Vagina (tissue), 2 donors: Measurements from ENCODE around the gene SH2D1B.

ENCODE experiments used
- CTCF ChIP-seq, 3 experiments: fragments of 450-650 bp in 2 of 3; fragments of 200-600 bp in 1 of 3; sonication (generic) in 1 of 3; IDR thresholded peaks; one replicate each; pipeline ENCODE4 v1.5.1; 2017 to 2019; ENCODE audit warnings: antibody characterized with exemption in 3 of 3, mild to moderate bottlenecking in 2 of 3, moderate library complexity in 2 of 3
- POLR2A ChIP-seq, 2 donors: fragments of 450-650 bp; IDR thresholded peaks; one replicate each; pipeline ENCODE4 v1.6.1; 2017; ENCODE audit warnings: antibody characterized with exemption in 2 of 2, mild to moderate bottlenecking in 2 of 2, moderate library complexity in 2 of 2

DNA sequence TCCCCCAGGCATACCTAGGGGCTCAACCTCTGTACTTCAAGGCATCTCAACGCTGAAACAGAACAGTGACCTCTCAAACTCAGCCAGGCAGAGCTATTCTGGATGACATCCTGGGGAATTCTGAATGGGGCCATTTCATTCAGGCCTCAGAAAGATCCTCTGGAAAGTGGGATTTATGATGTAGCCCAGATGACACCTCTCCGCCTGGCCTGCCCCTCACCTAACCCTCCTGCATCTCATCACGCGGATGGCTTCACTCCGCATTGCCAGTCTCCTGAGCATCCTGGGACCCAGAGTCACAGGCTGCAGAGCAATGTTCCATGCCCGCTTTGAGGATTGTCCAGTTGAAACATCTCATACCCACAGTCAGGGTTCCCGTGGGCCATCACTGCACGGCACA is 36.5 kb downstream of the SH2D1B start:
- no peak for TF ChIP-seq CTCF (IDR thresholded peaks at IDR 0.05)
- no peak for TF ChIP-seq POLR2A (IDR thresholded peaks at IDR 0.05)
